GM23338 (cell line): ENCODE data around the gene ITPR3. TPM values are rescaled to one million over a fixed set of nuclear protein-coding genes. Genes with fewer than 3 reads are reported as not detected.

Experiments used
- ATAC-seq: fragments of 200-7000 bp; cut with Tn5 transposase; 3 replicates; pipeline ENCODE4 v1.9.1; 2020
- DNase-seq: peaks from one replicate; pipeline ENCODE4 v3.0.0-alpha.2; 2015; ENCODE audit warnings: low spot score
- H2AFZ ChIP-seq: fragments of 200-600 bp; sonication (generic); 2 replicates; pipeline ENCODE4 v1.8.0; 2016; ENCODE audit warnings: antibody characterized with exemption, mild to moderate bottlenecking, moderate library complexity
- H3F3A ChIP-seq: fragments of 200-600 bp; sonication (generic); replicated peaks from 2 replicates; pipeline ENCODE4 v1.8.0; 2017; ENCODE audit warnings: antibody characterized with exemption, mixed run types, low read depth
- H3K27ac ChIP-seq: fragments of 200-600 bp; sonication (generic); 2 replicates; pipeline ENCODE4 v1.6.1; 2016; ENCODE audit warnings: low read depth
- H3K27me3 ChIP-seq: fragments of 200-600 bp; sonication (generic); 2 replicates; pipeline ENCODE4 v1.8.0; 2016; ENCODE audit warnings: mild to moderate bottlenecking, mixed run types, moderate library complexity; ENCODE audit not compliant: insufficient read depth
- H3K36me3 ChIP-seq: fragments of 200-600 bp; sonication (generic); 2 replicates; pipeline ENCODE4 v1.8.0; 2016; ENCODE audit warnings: mild to moderate bottlenecking; ENCODE audit not compliant: insufficient read depth
- H3K4me1 ChIP-seq: fragments of 200-600 bp; sonication (generic); 2 replicates; pipeline ENCODE4 v1.8.0; 2016; ENCODE audit warnings: mild to moderate bottlenecking, moderate library complexity; ENCODE audit not compliant: insufficient read depth
- H3K4me2 ChIP-seq: fragments of 200-600 bp; sonication (generic); 2 replicates; pipeline ENCODE4 v1.7.1; 2017; ENCODE audit warnings: mixed run types
- H3K4me3 ChIP-seq: fragments of 200-600 bp; sonication (generic); 2 replicates; pipeline ENCODE4 v1.6.1; 2016; ENCODE audit warnings: mixed run types
- H3K79me2 ChIP-seq: fragments of 200-600 bp; sonication (generic); replicated peaks from 2 replicates; pipeline ENCODE4 v1.8.0; 2017; ENCODE audit warnings: mild to moderate bottlenecking; ENCODE audit not compliant: insufficient read depth
- H3K9me2 ChIP-seq: fragments of 200-600 bp; sonication (generic); 2 replicates; pipeline ENCODE4 v1.8.0; 2017; ENCODE audit not compliant: insufficient read depth
- H4K20me1 ChIP-seq: fragments of 200-600 bp; sonication (generic); replicated peaks from 2 replicates; pipeline ENCODE4 v1.8.0; 2017; ENCODE audit warnings: mild to moderate bottlenecking; ENCODE audit not compliant: insufficient read depth
- H3K27ac Mint-ChIP-seq: 2 replicates; pipeline ENCODE4 v1.8.0; 2020; ENCODE audit warnings: inconsistent platforms, mild to moderate bottlenecking, moderate library complexity, mixed read lengths
- H3K27me3 Mint-ChIP-seq: 3 replicates; pipeline ENCODE4 v1.8.0; 2022; ENCODE audit warnings: low read depth, mild to moderate bottlenecking, moderate library complexity, mixed read lengths, inconsistent platforms; ENCODE audit not compliant: insufficient read depth, poor library complexity
- H3K36me3 Mint-ChIP-seq: 3 replicates; pipeline ENCODE4 v1.8.0; 2021; ENCODE audit warnings: low read depth, mild to moderate bottlenecking, inconsistent platforms, moderate library complexity, mixed read lengths
- H3K4me1 Mint-ChIP-seq: 3 replicates; pipeline ENCODE4 v1.8.0; 2020; ENCODE audit warnings: mild to moderate bottlenecking, inconsistent platforms, mixed read lengths
- H3K4me3 Mint-ChIP-seq: 3 replicates; pipeline ENCODE4 v1.8.0; 2021; ENCODE audit warnings: moderate library complexity, mild to moderate bottlenecking, inconsistent platforms, mixed read lengths
- H3K9me3 Mint-ChIP-seq: 3 replicates; pipeline ENCODE4 v1.8.0; 2020; ENCODE audit warnings: moderate library complexity, mild to moderate bottlenecking, inconsistent platforms, mixed read lengths
- CREB1 ChIP-seq: fragments of 250-450 bp; sonication (Bioruptor Pico); IDR thresholded peaks from 2 replicates; pipeline ENCODE4 v1.5.0; 2020; ENCODE audit warnings: low read depth, mild to moderate bottlenecking, moderate library complexity
- CTCF ChIP-seq, 2 experiments: fragments of 200-600 bp in 1 of 2; sonication (generic) in 1 of 2; conservative IDR thresholded peaks; 2 replicates each; pipeline versions ENCODE4 v1.5.1 to v1.6.1; 2016 to 2017; ENCODE audit warnings: antibody characterized with exemption in 2 of 2, low read depth in 2 of 2, mild to moderate bottlenecking in 2 of 2, moderate library complexity in 1 of 2
- NANOG ChIP-seq: IDR thresholded peaks from 2 replicates; pipeline ENCODE4 v1.6.1; 2016; ENCODE audit warnings: antibody characterized with exemption, borderline replicate concordance
- POLR2AphosphoS5 ChIP-seq: IDR thresholded peaks from 2 replicates; pipeline ENCODE4 v1.6.1; 2016; ENCODE audit warnings: antibody characterized with exemption, low read depth
- ZNF331 ChIP-seq: fragments of 250-450 bp; sonication (Bioruptor Pico); IDR thresholded peaks from 2 replicates; pipeline ENCODE4 v1.5.0; 2020; ENCODE audit warnings: low read depth, mild to moderate bottlenecking, moderate library complexity
- ZNF462 ChIP-seq: fragments of 250-450 bp; sonication (Bioruptor Pico); IDR thresholded peaks from 2 replicates; pipeline ENCODE4 v1.5.0; 2020; ENCODE audit warnings: mild to moderate bottlenecking, moderate library complexity
- polyA plus RNA-seq: library from polyadenylated mRNA; unstranded; fragments of >200 nt; fragmentation: Nextera tagmentation; extraction: Ambion mirVana; gene quantifications from 2 replicates; pipeline ENCODE4 v1.2.1, GENCODE V29; 2016
- total RNA-seq: library from RNA; depleted of rRNA; stranded (reverse); fragments of >200 nt; shearing (Covaris generic); gene quantifications from 2 replicates; pipeline ENCODE4 v1.2.3, GENCODE V29; 2014
- TF ChIP-seq, protein P1 (sequence below): IDR thresholded peaks from one replicate; pipeline ENCODE4 v1.6.1; 2018; ENCODE audit warnings: antibody characterized with exemption; ENCODE audit not compliant: unreplicated experiment

Gene ITPR3
- total and polyA plus RNA-seq, 2 experiments from 2014 or later = 7.3 to 31.9 TPM

GRCh38 chr6:33640361-33640760, 19.2 kb downstream of the ITPR3 start:
- no peak for ATAC-seq
- Histone ChIP-seq H3K36me3 (no peaks in the 10 kb centered on the region), H3K4me2 (no peak overlapping the region), H2AFZ (no peak overlapping the region), H3K4me3 (no peak overlapping the region), H4K20me1 (peaks cover 5% of the 10 kb centered on the region; the same call in 1 of the 2 replicates), H3K9me2 (no peaks in the 10 kb centered on the region), H3F3A (no peaks in the 10 kb centered on the region), H3K27ac (no peak overlapping the region), H3K27me3 (no peaks in the 10 kb centered on the region), H3K79me2 (peaks cover 5% of the 10 kb centered on the region), H3K4me1 (peaks cover 9% of the 10 kb centered on the region)
- Mint-ChIP-seq H3K36me3 (no peaks in the 10 kb centered on the region; the same call in 2 of the 3 replicates), H3K9me3 (no peaks in the 10 kb centered on the region), H3K4me1 (peaks cover 31% of the 10 kb centered on the region), H3K4me3 (no peak overlapping the region), H3K27ac (0 out of 2 replicates have a peak overlapping the region, but pooled peaks have one; percentile 36), H3K27me3 (peaks cover 13% of the 10 kb centered on the region)
- no peak for DNase-seq
- no peak for TF ChIP-seq ZNF331 (CRISPR knock-in tag)
- no peak for TF ChIP-seq NANOG
- no peak for TF ChIP-seq ZNF462 (CRISPR knock-in tag)
- no peak for TF ChIP-seq CTCF (conservative IDR thresholded peaks at IDR 0.05; ENCODE audit: low read depth in 2 of 2)
- TF ChIP-seq, protein P1, sequence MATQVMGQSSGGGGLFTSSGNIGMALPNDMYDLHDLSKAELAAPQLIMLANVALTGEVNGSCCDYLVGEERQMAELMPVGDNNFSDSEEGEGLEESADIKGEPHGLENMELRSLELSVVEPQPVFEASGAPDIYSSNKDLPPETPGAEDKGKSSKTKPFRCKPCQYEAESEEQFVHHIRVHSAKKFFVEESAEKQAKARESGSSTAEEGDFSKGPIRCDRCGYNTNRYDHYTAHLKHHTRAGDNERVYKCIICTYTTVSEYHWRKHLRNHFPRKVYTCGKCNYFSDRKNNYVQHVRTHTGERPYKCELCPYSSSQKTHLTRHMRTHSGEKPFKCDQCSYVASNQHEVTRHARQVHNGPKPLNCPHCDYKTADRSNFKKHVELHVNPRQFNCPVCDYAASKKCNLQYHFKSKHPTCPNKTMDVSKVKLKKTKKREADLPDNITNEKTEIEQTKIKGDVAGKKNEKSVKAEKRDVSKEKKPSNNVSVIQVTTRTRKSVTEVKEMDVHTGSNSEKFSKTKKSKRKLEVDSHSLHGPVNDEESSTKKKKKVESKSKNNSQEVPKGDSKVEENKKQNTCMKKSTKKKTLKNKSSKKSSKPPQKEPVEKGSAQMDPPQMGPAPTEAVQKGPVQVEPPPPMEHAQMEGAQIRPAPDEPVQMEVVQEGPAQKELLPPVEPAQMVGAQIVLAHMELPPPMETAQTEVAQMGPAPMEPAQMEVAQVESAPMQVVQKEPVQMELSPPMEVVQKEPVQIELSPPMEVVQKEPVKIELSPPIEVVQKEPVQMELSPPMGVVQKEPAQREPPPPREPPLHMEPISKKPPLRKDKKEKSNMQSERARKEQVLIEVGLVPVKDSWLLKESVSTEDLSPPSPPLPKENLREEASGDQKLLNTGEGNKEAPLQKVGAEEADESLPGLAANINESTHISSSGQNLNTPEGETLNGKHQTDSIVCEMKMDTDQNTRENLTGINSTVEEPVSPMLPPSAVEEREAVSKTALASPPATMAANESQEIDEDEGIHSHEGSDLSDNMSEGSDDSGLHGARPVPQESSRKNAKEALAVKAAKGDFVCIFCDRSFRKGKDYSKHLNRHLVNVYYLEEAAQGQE = no peak
- TF ChIP-seq POLR2AphosphoS5 = no peak
- no peak for TF ChIP-seq CREB1 (CRISPR knock-in tag)
